ENCODE data around the gene DCLK2.

- no peak for TF ChIP-seq CTCF (IDR thresholded peaks at IDR 0.05; ENCODE audit: low read depth, low read length)
- TF ChIP-seq MAX (IDR thresholded peaks at IDR 0.05; ENCODE audit: low read depth, low read length): no peak
Measured at GRCh38 chr4:150250293-150250997, 172.2 kb downstream of the DCLK2 start.
